Esophagus muscularis mucosa (tissue), 3 donors: ENCODE measurements around the gene AUTS2.

ENCODE experiments used
- CTCF ChIP-seq, 3 experiments: fragments of 200-600 bp in 2 of 3; fragments of 450-650 bp in 1 of 3; sonication (generic) in 2 of 3; IDR thresholded peaks; one replicate each; pipeline ENCODE4 v1.5.1; 2017 to 2019; ENCODE audit warnings: antibody characterized with exemption in 3 of 3, mild to moderate bottlenecking in 2 of 3, moderate library complexity in 1 of 3
- POLR2AphosphoS5 ChIP-seq, 2 donors: sonication (generic); formaldehyde crosslinking; IDR thresholded peaks; one replicate each; pipeline ENCODE4 v1.6.1; 2017; ENCODE audit warnings: antibody characterized with exemption in 2 of 2

DNA sequence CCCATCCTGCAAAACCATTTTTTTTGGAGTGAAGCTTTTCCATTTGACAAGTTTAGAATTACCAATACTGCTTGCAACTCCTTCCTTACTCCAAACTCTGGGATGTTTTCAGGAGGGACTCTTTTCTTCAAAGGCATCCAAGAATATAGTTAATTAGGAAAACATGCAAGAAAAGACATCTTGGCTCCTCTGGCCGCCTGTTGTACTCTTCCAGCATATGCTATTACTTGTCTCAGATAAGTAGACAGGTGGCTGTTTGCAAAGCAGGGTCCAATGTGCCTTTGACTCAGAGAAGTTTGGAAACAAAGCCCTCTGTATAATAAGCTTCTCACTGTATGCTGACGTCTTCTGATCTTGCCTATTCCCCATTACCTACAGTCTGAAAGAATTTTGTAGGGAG is 746.5 kb downstream of the AUTS2 start:
- no peak for TF ChIP-seq POLR2AphosphoS5 (IDR thresholded peaks at IDR 0.05)
- no peak for TF ChIP-seq CTCF (IDR thresholded peaks at IDR 0.05)
